ENCODE results near the gene SCCPDH. TPM values are rescaled to one million over a fixed set of nuclear protein-coding genes. Genes with fewer than 3 reads are reported as not detected.

SCCPDH gene
- total and polyA plus RNA-seq, 10 donors = 6.8 to 15.8 (median 13.0) TPM

DNA sequence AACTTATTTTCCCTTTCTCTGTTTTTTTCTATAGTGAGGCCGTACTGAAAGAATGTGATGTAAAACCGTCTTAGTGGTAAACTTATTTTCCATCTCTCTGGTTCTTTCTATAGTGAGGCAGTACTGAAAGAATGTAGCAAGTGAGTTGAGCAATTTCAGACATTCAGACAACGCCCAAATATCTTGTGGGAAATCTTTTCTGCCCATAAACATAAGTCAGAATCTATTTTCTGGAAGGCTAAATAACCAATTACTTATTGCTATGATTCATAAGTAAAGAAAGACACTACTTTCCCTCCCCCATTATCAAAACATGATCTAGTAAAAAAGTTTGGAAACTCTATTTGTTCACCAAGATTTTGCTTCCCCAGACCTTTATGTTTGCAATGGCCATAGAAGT, 18.8 kb upstream of the SCCPDH start:
- Histone ChIP-seq H3K9me3 (no peaks in the 10 kb centered on the region), H3K27me3 (replicated peaks in 1 of 7) (peaks cover 0 to 6% (median 0%) of the 10 kb centered on the region in 7 donors), H3K4me3 (no peak overlapping the region), H3K36me3 (no peaks in the 10 kb centered on the region), H3K4me1 (peaks cover 0 to 31% (median 3%) of the 10 kb centered on the region in 6 donors), H3K27ac (peak overlapping the region in 1 of 8 donors; percentile 11)
- WGBS, 5 donors = 36 to 79% (median 61%) methylated on average over 3 of the region's 3 CpGs
- intact Hi-C loops (cut with DNase I; ENCODE audit: low total_unique reads) = no loop called here
- TF ChIP-seq, protein P1, sequence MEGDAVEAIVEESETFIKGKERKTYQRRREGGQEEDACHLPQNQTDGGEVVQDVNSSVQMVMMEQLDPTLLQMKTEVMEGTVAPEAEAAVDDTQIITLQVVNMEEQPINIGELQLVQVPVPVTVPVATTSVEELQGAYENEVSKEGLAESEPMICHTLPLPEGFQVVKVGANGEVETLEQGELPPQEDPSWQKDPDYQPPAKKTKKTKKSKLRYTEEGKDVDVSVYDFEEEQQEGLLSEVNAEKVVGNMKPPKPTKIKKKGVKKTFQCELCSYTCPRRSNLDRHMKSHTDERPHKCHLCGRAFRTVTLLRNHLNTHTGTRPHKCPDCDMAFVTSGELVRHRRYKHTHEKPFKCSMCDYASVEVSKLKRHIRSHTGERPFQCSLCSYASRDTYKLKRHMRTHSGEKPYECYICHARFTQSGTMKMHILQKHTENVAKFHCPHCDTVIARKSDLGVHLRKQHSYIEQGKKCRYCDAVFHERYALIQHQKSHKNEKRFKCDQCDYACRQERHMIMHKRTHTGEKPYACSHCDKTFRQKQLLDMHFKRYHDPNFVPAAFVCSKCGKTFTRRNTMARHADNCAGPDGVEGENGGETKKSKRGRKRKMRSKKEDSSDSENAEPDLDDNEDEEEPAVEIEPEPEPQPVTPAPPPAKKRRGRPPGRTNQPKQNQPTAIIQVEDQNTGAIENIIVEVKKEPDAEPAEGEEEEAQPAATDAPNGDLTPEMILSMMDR (IDR thresholded peaks at IDR 0.05 in 8 of 11, conservative IDR thresholded peaks at IDR 0.05 in 3 of 11) = no peak
- no peak for TF ChIP-seq POLR2AphosphoS5 (IDR thresholded peaks at IDR 0.05)
- no peak for DNase-seq

DNA sequence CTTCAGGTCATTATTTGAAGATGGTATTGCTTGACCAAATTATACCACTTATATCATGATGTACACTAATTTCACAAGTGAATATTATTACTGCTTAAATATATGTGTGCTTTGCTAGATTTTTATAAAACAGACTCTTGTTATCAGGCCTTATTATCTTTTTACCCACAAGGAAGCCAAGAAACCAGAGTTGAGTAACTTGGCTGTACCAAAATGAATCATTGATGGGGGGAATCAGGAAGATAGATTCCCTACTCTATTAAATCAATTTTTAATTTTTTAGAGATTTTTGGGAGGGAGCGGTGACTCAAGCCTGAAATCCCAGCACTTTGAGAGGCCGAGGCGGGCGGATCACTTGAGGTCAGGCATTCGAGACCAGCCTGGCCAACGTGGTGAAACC, 16.0 kb upstream of the SCCPDH start:
- TF ChIP-seq, protein P1 (IDR thresholded peaks at IDR 0.05 in 8 of 11, conservative IDR thresholded peaks at IDR 0.05 in 3 of 11) = no peak
- TF ChIP-seq POLR2A (IDR thresholded peaks at IDR 0.05) = no peak
- no peak for TF ChIP-seq POLR2AphosphoS5 (IDR thresholded peaks at IDR 0.05)
- peaks cover 0 to 3% (median 0%) of the 10 kb centered on the region in 8 donors for H3K9me3 ChIP-seq
- DNase-seq = no peak
- intact Hi-C loops (cut with DNase I; ENCODE audit: low total_unique reads) = no loop called here
- peak overlapping the region in 4 of 8 donors; percentile 29 to 60 (median 46) for H3K27ac ChIP-seq
- no peak overlapping the region for H3K4me3 ChIP-seq
- WGBS, 5 donors = 84 to 95% (median 89%) methylated on average over 6 of the region's 6 CpGs
- no peaks in the 10 kb centered on the region for H3K36me3 ChIP-seq
- H3K4me1 ChIP-seq = peaks cover 0 to 31% (median 3%) of the 10 kb centered on the region in 6 donors
- peaks cover 0 to 6% (median 0%) of the 10 kb centered on the region in 7 donors for H3K27me3 ChIP-seq (replicated peaks in 1 of 7)

DNA sequence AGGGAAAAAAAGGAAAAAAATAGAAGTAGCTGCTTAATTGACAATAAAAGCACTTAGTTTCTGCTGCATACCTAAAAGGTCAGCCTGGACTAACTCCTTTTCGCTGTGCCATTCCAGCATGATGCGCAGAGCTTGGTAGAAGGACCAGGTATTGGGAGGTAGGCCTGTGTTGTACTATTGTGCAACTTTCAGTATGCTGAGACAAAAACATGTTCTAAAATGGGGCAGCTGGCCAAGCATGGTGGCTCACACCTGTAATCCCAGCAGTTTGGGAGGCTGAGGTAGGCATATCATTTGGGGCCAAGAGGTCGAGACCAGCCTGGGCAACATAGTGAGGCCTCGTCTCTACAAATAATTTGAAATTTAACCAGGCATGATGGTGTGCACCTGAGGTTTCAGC, 15.0 kb upstream of the SCCPDH start:
- TF ChIP-seq POLR2A (IDR thresholded peaks at IDR 0.05) (no peak), POLR2AphosphoS5 (IDR thresholded peaks at IDR 0.05) (no peak)
- TF ChIP-seq, protein P1 (IDR thresholded peaks at IDR 0.05 in 8 of 11, conservative IDR thresholded peaks at IDR 0.05 in 3 of 11) = no peak
- H3K9me3 ChIP-seq = peaks cover 0 to 3% (median 0%) of the 10 kb centered on the region in 8 donors
- no peaks in the 10 kb centered on the region for H3K36me3 ChIP-seq
- intact Hi-C loops (cut with DNase I; ENCODE audit: low total_unique reads) = no loop called here
- no peak for DNase-seq
- peaks cover 0 to 7% (median 0%) of the 10 kb centered on the region in 7 donors for H3K27me3 ChIP-seq (replicated peaks in 1 of 7)
- 84 to 97% (median 93%) methylated on average over 4 of the region's 4 CpGs for WGBS, 5 donors
- no peak overlapping the region for H3K4me3 ChIP-seq
- peak overlapping the region in 4 of 8 donors; percentile 33 to 60 (median 48) for H3K27ac ChIP-seq
- H3K4me1 ChIP-seq = peaks cover 0 to 22% (median 2%) of the 10 kb centered on the region in 6 donors

DNA sequence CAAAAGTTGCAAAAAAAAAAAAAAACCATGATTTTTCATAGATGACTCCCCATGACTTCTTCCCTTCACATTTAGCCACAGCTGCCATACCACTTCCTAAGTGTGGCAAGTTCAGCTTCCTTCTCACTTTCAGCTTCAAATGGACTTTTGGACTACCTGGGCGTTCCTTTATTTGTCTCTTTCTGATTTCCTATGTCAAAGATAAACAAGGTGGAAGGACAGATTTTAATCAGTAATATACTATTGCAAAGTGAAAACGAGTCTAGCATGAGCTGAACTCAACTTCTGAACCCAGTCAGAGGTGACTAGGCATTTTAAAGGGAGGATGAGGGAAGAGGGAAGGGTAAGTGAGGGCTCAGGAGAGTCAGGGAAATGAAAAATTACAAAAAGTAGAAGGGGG, 14.4 kb upstream of the SCCPDH start:
- WGBS, 5 donors = 18 to 33% (median 24%) methylated on average over 2 of the region's 2 CpGs
- intact Hi-C loops (cut with DNase I; ENCODE audit: low total_unique reads) = no loop called here
- Histone ChIP-seq H3K27me3 (replicated peaks in 1 of 7) (peaks cover 0 to 7% (median 0%) of the 10 kb centered on the region in 7 donors), H3K27ac (peak overlapping the region in 3 of 8 donors; percentile 33 to 60 (median 54)), H3K36me3 (no peaks in the 10 kb centered on the region), H3K9me3 (peaks cover 0 to 3% (median 0%) of the 10 kb centered on the region in 8 donors), H3K4me1 (peaks cover 0 to 21% (median 2%) of the 10 kb centered on the region in 6 donors), H3K4me3 (no peak overlapping the region)
- no peak for DNase-seq
- TF ChIP-seq, protein P1 (IDR thresholded peaks at IDR 0.05 in 8 of 11, conservative IDR thresholded peaks at IDR 0.05 in 3 of 11) = no peak
- TF ChIP-seq POLR2AphosphoS5 (IDR thresholded peaks at IDR 0.05) (no peak), POLR2A (IDR thresholded peaks at IDR 0.05) (no peak)
